ENCODE results near the gene TMEM132E.

The TMEM132E gene

DNA sequence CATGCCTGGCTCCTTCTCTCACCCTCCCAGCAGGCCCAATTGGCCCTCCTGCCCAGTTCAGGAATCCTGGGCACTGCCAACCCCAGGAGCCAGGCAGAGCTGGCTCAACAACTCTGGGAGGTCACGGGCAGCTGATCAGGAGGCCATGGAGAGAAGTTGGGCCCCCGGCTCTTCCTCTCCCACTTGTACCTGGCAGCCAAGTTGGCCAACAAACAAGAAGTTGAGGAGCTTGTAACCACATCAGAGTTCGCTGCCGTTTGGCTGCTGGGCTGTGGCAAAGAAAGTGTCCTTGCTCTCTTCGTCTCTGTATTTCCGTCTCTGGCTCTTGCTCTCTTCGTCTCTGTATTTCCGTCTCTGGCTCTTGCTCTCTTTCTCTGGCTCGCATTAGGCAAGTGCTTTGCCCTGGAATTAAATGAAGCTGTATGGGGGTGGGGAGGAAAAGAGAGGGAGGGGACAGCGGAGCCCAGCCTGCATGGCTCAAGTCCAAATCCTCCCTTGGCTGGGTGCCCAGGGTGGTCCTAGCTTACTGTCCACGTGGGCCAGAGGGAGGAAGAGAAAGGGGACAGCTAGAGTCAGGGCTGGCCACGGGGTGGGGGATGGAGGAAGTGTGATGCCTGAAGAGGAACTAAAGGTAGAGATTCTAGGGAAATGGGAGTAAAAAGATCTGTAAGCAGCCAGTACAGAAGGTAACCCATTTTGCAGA lies 7.8 kb upstream of the TMEM132E start (continued):
- TF ChIP-seq ZNF768 (tag by site-specific recombination; IDR thresholded peaks at IDR 0.05) (no peak), ZNF707 (tag by site-specific recombination; IDR thresholded peaks at IDR 0.05) (no peak), ZNF184 (tag by site-specific recombination; IDR thresholded peaks at IDR 0.05) (no peak)

DNA sequence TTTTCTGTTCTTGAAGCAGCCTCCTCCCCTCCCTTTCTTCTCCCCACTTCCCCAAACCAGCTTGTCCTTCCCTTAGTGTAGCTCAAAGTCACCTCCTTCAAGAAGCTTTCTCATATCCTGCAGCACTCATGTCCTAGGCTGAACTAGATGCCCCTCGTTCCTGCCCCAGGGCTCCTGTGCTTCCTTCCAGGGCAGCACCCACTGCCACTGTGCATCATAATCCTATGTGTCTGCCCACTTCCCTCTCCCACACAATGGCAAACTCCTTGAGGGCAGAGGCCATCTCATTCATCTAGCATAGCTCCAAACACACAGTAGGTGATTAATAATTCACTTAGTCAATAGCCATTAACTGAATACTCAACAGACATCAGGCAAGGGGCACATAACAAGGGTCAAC lies 6.9 kb upstream of the TMEM132E start:
- Histone ChIP-seq H3K4me3 (ENCODE audit: low read depth, low read length) (no peak overlapping the region), H3K9me3 (ENCODE audit: control insufficient read depth, insufficient read depth, low read depth, low read length) (no peaks in the 10 kb centered on the region), H3K36me3 (ENCODE audit: control insufficient read depth in 2 of 2, insufficient read depth in 1 of 2, low read length in 2 of 2) (no peaks in the 10 kb centered on the region), H3K4me1 (ENCODE audit: control insufficient read depth, insufficient read depth, low read length) (no peaks in the 10 kb centered on the region), H3K27ac (ENCODE audit: extremely low read depth, low read depth, low read length) (no peak overlapping the region)
- ChIA-PET CTCF (interaction anchor here (0.7 to 2.3 kb wide), 7 partner anchors 10 to 1248 kb away, joined by 3 to 8 read pairs (median 4); no protein-coding TSS in a partner anchor), POLR2A (no interaction called here)
- TF ChIP-seq YY2 (tag by site-specific recombination; IDR thresholded peaks at IDR 0.05) (no peak), ZFHX2 (tag by site-specific recombination; conservative IDR thresholded peaks at IDR 0.05) (peak; percentile 63), EGR2 (tag by site-specific recombination; IDR thresholded peaks at IDR 0.05; ENCODE audit: low read depth) (peak; percentile 54; the same call in 1 of the 2 replicates)

DNA sequence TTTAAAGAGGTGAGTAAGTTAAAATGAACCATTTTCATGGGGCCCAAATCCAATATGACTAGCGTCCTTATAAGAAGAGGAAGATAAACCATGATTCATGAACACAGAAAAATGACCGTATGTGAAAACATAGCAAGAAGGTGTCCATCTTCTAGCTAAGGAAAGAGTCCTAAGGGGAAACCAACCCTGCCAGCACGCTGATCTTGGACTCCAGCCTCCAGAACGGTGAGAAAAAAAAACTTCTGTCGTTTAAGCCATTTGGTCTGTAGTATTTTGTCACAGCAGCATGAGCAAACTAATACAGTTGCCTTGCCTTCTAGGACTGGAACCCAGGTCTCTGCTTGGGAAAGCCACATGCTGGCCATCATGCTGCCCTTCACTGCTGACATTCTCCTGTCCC lies 4.2 kb upstream of the TMEM132E start:
- TF ChIP-seq ZNF548 (tag by site-specific recombination; IDR thresholded peaks at IDR 0.05) (peak; percentile 97), ZNF585B (tag by site-specific recombination; IDR thresholded peaks at IDR 0.05) (no peak)
- CTCF ChIA-PET: interaction anchor here (0.9 to 1.7 kb wide), 3 partner anchors 10 to 53 kb away, joined by 3 to 9 read pairs (median 4); no protein-coding TSS in a partner anchor
- Histone ChIP-seq H3K9me3 (ENCODE audit: control insufficient read depth, insufficient read depth, low read depth, low read length) (no peaks in the 10 kb centered on the region), H3K4me1 (ENCODE audit: control insufficient read depth, insufficient read depth, low read length) (peaks cover 13% of the 10 kb centered on the region), H3K36me3 (ENCODE audit: control insufficient read depth in 2 of 2, insufficient read depth in 1 of 2, low read length in 2 of 2) (no peaks in the 10 kb centered on the region), H3K4me3 (ENCODE audit: low read depth, low read length) (no peak overlapping the region), H3K27ac (ENCODE audit: extremely low read depth, low read depth, low read length) (no peak overlapping the region)
- POLR2A ChIA-PET: interaction anchor here (0.9 kb wide), 1 partner anchor 47 kb away, joined by 3 read pairs; no protein-coding TSS in a partner anchor

DNA sequence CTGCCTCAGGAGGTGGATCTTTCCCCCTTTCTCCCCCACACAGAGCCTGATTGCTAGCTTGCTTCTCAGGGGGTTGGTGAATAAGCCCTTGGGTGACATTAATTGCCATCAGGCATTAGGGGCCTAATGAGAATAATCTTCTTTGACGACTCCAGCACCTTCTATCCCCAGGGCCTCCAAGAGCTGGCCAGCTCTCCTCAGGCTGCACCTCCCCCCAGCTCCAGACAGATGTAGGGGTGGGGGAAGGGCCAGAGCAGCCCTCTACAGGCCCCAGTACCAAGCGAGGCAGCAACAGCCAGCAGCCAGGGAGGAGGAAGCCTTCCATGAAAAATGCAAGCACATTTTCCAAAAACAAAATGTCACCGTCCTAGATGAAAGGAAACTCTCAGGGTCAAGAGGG lies 1.4 kb upstream of the TMEM132E start:
- CTCF ChIA-PET: interaction anchor here (0.6 to 2.4 kb wide), 5 partner anchors 9 to 36 kb away, joined by 3 to 15 read pairs (median 5); no protein-coding TSS in a partner anchor

DNA sequence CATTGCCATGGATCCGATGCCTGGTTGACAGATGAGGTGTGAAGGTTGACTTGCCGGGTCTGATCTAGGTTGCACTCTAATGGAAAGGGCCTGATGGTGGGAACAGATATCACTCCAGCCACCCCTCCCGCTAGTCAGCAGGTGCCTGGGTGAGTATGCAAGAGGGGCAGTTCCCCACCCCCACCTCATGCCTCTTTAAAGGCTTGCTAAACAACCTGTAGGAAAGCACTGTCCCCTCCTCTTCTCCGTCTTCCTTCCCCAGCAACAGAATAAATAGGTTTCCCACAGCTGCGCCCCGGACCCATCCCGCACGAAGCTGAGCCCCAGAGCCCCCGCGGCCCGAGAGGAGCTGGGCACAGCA lies 746 bp upstream of the TMEM132E start:
- Histone ChIP-seq H3K27ac (ENCODE audit: extremely low read depth, low read depth, low read length) (peak overlapping the region; percentile 80; the same call in 1 of the 2 replicates), H3K9me3 (ENCODE audit: control insufficient read depth, insufficient read depth, low read depth, low read length) (no peaks in the 10 kb centered on the region), H3K36me3 (ENCODE audit: control insufficient read depth in 2 of 2, insufficient read depth in 1 of 2, low read length in 2 of 2) (no peaks in the 10 kb centered on the region), H3K4me1 (ENCODE audit: control insufficient read depth, insufficient read depth, low read length) (peaks cover 18% of the 10 kb centered on the region), H3K4me3 (ENCODE audit: low read depth, low read length) (no peak overlapping the region)
- ChIA-PET POLR2A (interaction anchor here (0.9 to 1.5 kb wide), 6 partner anchors 12 to 511 kb away, joined by 3 to 11 read pairs (median 4); no protein-coding TSS in a partner anchor), CTCF (interaction anchor here (0.6 to 2.4 kb wide), 6 partner anchors 16 to 1331 kb away, joined by 3 to 15 read pairs (median 4); no protein-coding TSS in a partner anchor)
- TF ChIP-seq ZNF341 (tag by site-specific recombination; IDR thresholded peaks at IDR 0.05; ENCODE audit: low read depth) (no peak), SCRT2 (tag by site-specific recombination; IDR thresholded peaks at IDR 0.05) (peak; percentile 16; the same call in 1 of the 2 replicates), YY2 (tag by site-specific recombination; IDR thresholded peaks at IDR 0.05) (no peak), ZNF335 (tag by site-specific recombination; conservative IDR thresholded peaks at IDR 0.05) (no peak), HOXD13 (CRISPR knock-in tag; IDR thresholded peaks at IDR 0.05; ENCODE audit: borderline replicate concordance) (no peak), ZNF19 (tag by site-specific recombination; IDR thresholded peaks at IDR 0.05; ENCODE audit: low read depth) (no peak), ZNF701 (tag by site-specific recombination; IDR thresholded peaks at IDR 0.05) (no peak)
- TF ChIP-seq, protein P1, sequence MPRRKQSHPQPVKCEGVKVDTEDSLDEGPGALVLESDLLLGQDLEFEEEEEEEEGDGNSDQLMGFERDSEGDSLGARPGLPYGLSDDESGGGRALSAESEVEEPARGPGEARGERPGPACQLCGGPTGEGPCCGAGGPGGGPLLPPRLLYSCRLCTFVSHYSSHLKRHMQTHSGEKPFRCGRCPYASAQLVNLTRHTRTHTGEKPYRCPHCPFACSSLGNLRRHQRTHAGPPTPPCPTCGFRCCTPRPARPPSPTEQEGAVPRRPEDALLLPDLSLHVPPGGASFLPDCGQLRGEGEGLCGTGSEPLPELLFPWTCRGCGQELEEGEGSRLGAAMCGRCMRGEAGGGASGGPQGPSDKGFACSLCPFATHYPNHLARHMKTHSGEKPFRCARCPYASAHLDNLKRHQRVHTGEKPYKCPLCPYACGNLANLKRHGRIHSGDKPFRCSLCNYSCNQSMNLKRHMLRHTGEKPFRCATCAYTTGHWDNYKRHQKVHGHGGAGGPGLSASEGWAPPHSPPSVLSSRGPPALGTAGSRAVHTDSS (tag by site-specific recombination; IDR thresholded peaks at IDR 0.05): no peak
- TF ChIP-seq, protein P2, sequence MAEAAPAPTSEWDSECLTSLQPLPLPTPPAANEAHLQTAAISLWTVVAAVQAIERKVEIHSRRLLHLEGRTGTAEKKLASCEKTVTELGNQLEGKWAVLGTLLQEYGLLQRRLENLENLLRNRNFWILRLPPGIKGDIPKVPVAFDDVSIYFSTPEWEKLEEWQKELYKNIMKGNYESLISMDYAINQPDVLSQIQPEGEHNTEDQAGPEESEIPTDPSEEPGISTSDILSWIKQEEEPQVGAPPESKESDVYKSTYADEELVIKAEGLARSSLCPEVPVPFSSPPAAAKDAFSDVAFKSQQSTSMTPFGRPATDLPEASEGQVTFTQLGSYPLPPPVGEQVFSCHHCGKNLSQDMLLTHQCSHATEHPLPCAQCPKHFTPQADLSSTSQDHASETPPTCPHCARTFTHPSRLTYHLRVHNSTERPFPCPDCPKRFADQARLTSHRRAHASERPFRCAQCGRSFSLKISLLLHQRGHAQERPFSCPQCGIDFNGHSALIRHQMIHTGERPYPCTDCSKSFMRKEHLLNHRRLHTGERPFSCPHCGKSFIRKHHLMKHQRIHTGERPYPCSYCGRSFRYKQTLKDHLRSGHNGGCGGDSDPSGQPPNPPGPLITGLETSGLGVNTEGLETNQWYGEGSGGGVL (tag by site-specific recombination; IDR thresholded peaks at IDR 0.05): no peak

More for the DNA sequence above, 1.4 kb upstream of the TMEM132E start:
- POLR2A ChIA-PET: interaction anchor here (1.5 kb wide), 1 partner anchor 511 kb away, joined by 3 read pairs; no protein-coding TSS in a partner anchor
- peaks cover 18% of the 10 kb centered on the region for H3K4me1 ChIP-seq (ENCODE audit: control insufficient read depth, insufficient read depth, low read length)
- TF ChIP-seq ZNF341 (tag by site-specific recombination; IDR thresholded peaks at IDR 0.05; ENCODE audit: low read depth): peak; percentile 35
- TF ChIP-seq, protein P3, sequence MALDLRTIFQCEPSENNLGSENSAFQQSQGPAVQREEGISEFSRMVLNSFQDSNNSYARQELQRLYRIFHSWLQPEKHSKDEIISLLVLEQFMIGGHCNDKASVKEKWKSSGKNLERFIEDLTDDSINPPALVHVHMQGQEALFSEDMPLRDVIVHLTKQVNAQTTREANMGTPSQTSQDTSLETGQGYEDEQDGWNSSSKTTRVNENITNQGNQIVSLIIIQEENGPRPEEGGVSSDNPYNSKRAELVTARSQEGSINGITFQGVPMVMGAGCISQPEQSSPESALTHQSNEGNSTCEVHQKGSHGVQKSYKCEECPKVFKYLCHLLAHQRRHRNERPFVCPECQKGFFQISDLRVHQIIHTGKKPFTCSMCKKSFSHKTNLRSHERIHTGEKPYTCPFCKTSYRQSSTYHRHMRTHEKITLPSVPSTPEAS (tag by site-specific recombination; IDR thresholded peaks at IDR 0.05): no peak
- H3K27ac ChIP-seq (ENCODE audit: extremely low read depth, low read depth, low read length): no peak overlapping the region
- H3K9me3 ChIP-seq (ENCODE audit: control insufficient read depth, insufficient read depth, low read depth, low read length): no peaks in the 10 kb centered on the region
- no peaks in the 10 kb centered on the region for H3K36me3 ChIP-seq (ENCODE audit: control insufficient read depth in 2 of 2, insufficient read depth in 1 of 2, low read length in 2 of 2)
- no peak overlapping the region for H3K4me3 ChIP-seq (ENCODE audit: low read depth, low read length)

Measured in HEK293 (cell line).